CD4-positive, alpha-beta T cell (primary cell): ENCODE measurements around the gene INPP4B. TPM values are rescaled to one million over a fixed set of nuclear protein-coding genes. Genes with fewer than 3 reads are reported as not detected.

Experiments
- ATAC-seq: fragments of 200-7000 bp; cut with Tn5 transposase; one replicate; pipeline ENCODE4 v1.10.0; 2022; ENCODE audit warnings: mild to moderate bottlenecking; ENCODE audit not compliant: poor library complexity
- CTCF ChIA-PET: fragments of 350-600 bp; sonication (Branson Sonifier 250); formaldehyde crosslinking; loops from one replicate; lab custom pipeline; 2021; ENCODE audit warnings: antibody characterized with exemption, inconsistent platforms; lab: Charles Lee
- POLR2A ChIA-PET: fragments of 350-600 bp; sonication (Branson Sonifier 250); formaldehyde crosslinking; loops from one replicate; lab custom pipeline; 2021; ENCODE audit warnings: antibody characterized with exemption, inconsistent platforms; lab: Charles Lee
- DNase-seq, 14 experiments: peaks; one replicate each; pipeline ENCODE4 v3.0.0-alpha.2; 2013 to 2020; ENCODE audit warnings: mixed read lengths in 2 of 14
- H3K27ac ChIP-seq, 2 donors: one replicate each; pipeline versions ENCODE4 v1.5.1 to v1.7.0; 2013; ENCODE audit warnings: low read length in 2 of 2, low read depth in 1 of 2, mild to moderate bottlenecking in 1 of 2
- H3K27me3 ChIP-seq, 2 experiments: 1 replicate in 1 of 2; 2 replicates in 1 of 2; pipeline versions ENCODE4 v1.6.1 to v1.7.0; 2013; ENCODE audit warnings: low read length in 2 of 2, control low read depth in 1 of 2, mild to moderate bottlenecking in 1 of 2, moderate library complexity in 1 of 2; ENCODE audit not compliant: insufficient read depth in 2 of 2, control insufficient read depth in 1 of 2
- H3K36me3 ChIP-seq: one replicate; pipeline ENCODE4 v1.6.1; 2013; ENCODE audit warnings: low read length, control low read depth; ENCODE audit not compliant: insufficient read depth
- H3K4me1 ChIP-seq: one replicate; pipeline ENCODE4 v1.6.1; 2013; ENCODE audit warnings: low read length, control low read depth; ENCODE audit not compliant: insufficient read depth
- H3K4me3 ChIP-seq: one replicate; pipeline ENCODE4 v1.5.1; 2013; ENCODE audit warnings: mild to moderate bottlenecking, low read length, moderate library complexity
- H3K9me3 ChIP-seq, 2 experiments: 1 replicate in 1 of 2; 2 replicates in 1 of 2; pipeline versions ENCODE4 v1.6.1 to v1.7.0; 2013; ENCODE audit warnings: low read length in 2 of 2, mild to moderate bottlenecking in 2 of 2, control low read depth in 1 of 2, moderate library complexity in 1 of 2; ENCODE audit not compliant: control insufficient read depth in 1 of 2, insufficient read depth in 1 of 2
- H3K27ac Mint-ChIP-seq: one replicate; pipeline ENCODE4 v1.8.0; 2020; ENCODE audit warnings: mixed read lengths
- H3K27me3 Mint-ChIP-seq: one replicate; pipeline ENCODE4 v1.8.0; 2021; ENCODE audit warnings: mixed read lengths
- H3K36me3 Mint-ChIP-seq: one replicate; pipeline ENCODE4 v1.8.0; 2021; ENCODE audit warnings: low read depth, mixed read lengths
- H3K4me1 Mint-ChIP-seq: one replicate; pipeline ENCODE4 v1.8.0; 2021; ENCODE audit warnings: low read depth, mixed read lengths
- H3K4me3 Mint-ChIP-seq: one replicate; pipeline ENCODE4 v1.8.0; 2020; ENCODE audit warnings: mild to moderate bottlenecking, mixed read lengths
- H3K9me3 Mint-ChIP-seq: one replicate; pipeline ENCODE4 v1.8.0; 2020; ENCODE audit warnings: mixed read lengths
- CTCF ChIP-seq: fragments of 200-600 bp; IDR thresholded peaks from one replicate; pipeline ENCODE4 v1.8.0; 2022; ENCODE audit warnings: antibody characterized with exemption, mild to moderate bottlenecking
- intact Hi-C, 2 experiments: fragments of 100-400 bp; cut with DNase I in 1 of 2; cut with micrococcal nuclease in 1 of 2; formaldehyde crosslinking; loops; one replicate each; pipeline versions ENCODE4 v1.15.1 to v1.9.0; 2023 to 2025; cut with DNase I, micrococcal nuclease
- total RNA-seq, 174 experiments: library from RNA in 2 of 174; stranded (reverse) in 2 of 174; gene quantifications; one replicate each; pipeline ENCODE4 v1.2.3 and lab custom pipeline; 2021 to 2026

The INPP4B gene
- total RNA-seq, 2 experiments from 2014 or later: 50.7 to 53.8 TPM

GRCh38 chr4:142155347-142155746 is 690.8 kb downstream of the INPP4B start:
- intact Hi-C loops: no loop called here
- ATAC-seq (no peak), DNase-seq (no peak)
- no peaks in the 10 kb centered on the region for H3K9me3 Mint-ChIP-seq
- H3K27me3 ChIP-seq: no peaks in the 10 kb centered on the region
- peaks cover 49% of the 10 kb centered on the region for H3K36me3 ChIP-seq
- CTCF ChIA-PET: no interaction called here
- H3K4me1 ChIP-seq: no peaks in the 10 kb centered on the region
- H3K9me3 ChIP-seq: no peaks in the 10 kb centered on the region
- H3K36me3 Mint-ChIP-seq: peaks cover 80% of the 10 kb centered on the region
- POLR2A ChIA-PET: no interaction called here
- no peak overlapping the region for H3K4me3 Mint-ChIP-seq
- H3K27me3 Mint-ChIP-seq: no peaks in the 10 kb centered on the region
- H3K27ac ChIP-seq: no peak overlapping the region
- H3K4me3 ChIP-seq: no peak overlapping the region
- H3K4me1 Mint-ChIP-seq: peaks cover 9% of the 10 kb centered on the region
- no peak overlapping the region for H3K27ac Mint-ChIP-seq
- TF ChIP-seq CTCF: no peak

GRCh38 chr4:142150483-142150882 is 695.6 kb downstream of the INPP4B start:
- H3K27ac ChIP-seq: no peak overlapping the region
- no peak overlapping the region for H3K4me3 ChIP-seq
- ChIA-PET CTCF (interaction anchor here (0.5 kb wide), 1 partner anchor 55 kb away, joined by 3 read pairs; no protein-coding TSS in a partner anchor), POLR2A (no interaction called here)
- Mint-ChIP-seq H3K4me1 (peaks cover 45% of the 10 kb centered on the region), H3K27me3 (no peaks in the 10 kb centered on the region), H3K9me3 (no peaks in the 10 kb centered on the region), H3K27ac (no peak overlapping the region), H3K36me3 (peaks cover 79% of the 10 kb centered on the region), H3K4me3 (no peak overlapping the region)
- no peak for TF ChIP-seq CTCF
- no peaks in the 10 kb centered on the region for H3K27me3 ChIP-seq
- H3K9me3 ChIP-seq: no peaks in the 10 kb centered on the region
- ATAC-seq (no peak), DNase-seq (no peak)
- intact Hi-C loops: no loop called here
- peaks cover 59% of the 10 kb centered on the region for H3K36me3 ChIP-seq
- H3K4me1 ChIP-seq: no peaks in the 10 kb centered on the region

DNA sequence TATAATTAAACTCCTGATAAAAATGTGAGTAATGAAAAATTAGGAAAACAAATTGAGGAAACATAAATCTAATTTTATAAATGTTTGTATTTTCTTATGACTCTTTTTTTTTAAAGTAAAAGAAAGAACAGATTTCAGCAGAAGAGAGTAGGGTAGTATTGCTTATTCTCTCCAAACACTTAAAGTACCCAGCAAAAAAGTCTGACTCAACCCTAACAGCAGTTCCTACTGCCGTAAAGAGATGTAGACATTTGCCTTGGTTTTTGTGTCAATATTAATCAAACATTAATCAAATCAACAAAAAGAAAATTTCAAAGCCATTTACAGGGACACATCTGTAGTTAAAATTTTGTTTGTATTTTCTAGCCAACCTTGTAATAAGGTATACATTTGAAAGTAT is 701.3 kb downstream of the INPP4B start:
- Histone ChIP-seq H3K4me3 (no peak overlapping the region), H3K27me3 (no peaks in the 10 kb centered on the region), H3K36me3 (peaks cover 60% of the 10 kb centered on the region), H3K9me3 (no peaks in the 10 kb centered on the region), H3K4me1 (no peaks in the 10 kb centered on the region), H3K27ac (no peak overlapping the region)
- DNase-seq (no peak), ATAC-seq (no peak)
- Mint-ChIP-seq H3K36me3 (peaks cover 88% of the 10 kb centered on the region), H3K4me3 (no peak overlapping the region), H3K9me3 (no peaks in the 10 kb centered on the region), H3K4me1 (peaks cover 65% of the 10 kb centered on the region), H3K27me3 (no peaks in the 10 kb centered on the region), H3K27ac (peak overlapping the region; percentile 23)
- intact Hi-C loops: no loop called here
- CTCF ChIA-PET: no interaction called here
- TF ChIP-seq CTCF: no peak
- POLR2A ChIA-PET: no interaction called here
